GM12892 (cell line): ENCODE data around the gene C10orf95.

Experiments
- POLR2A ChIP-seq: IDR thresholded peaks from 2 replicates; pipeline ENCODE4 v1.6.1; 2011; ENCODE audit warnings: low read depth, low read length, control low read depth
- POLR2AphosphoS5 ChIP-seq: IDR thresholded peaks from 2 replicates; pipeline ENCODE4 v1.6.1; 2011; ENCODE audit warnings: low read depth, low read length, control low read depth

DNA sequence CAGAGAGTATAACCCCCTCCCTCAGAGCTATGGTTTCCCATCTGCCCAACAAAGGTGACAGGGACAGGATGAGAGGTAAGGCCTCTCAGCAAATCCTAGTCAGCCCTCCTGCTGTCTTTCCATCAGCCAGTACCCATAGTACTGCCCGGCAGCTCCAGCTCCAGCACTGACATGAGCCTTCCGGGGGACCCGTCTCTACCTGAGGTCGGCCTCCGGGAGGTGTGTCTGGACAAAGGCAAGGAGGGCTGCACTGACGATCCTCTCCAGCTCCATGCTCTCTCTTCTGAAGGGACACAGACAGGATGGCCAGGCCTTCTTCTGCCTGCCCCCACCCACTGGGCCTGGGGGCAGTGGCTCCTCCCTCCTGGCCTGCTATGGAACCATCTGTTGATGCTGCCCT, 26.4 kb downstream of the C10orf95 start:
- TF ChIP-seq POLR2A (no peak), POLR2AphosphoS5 (no peak)
